Stomach (tissue), 9 donors: ENCODE measurements around the gene RNF32. TPM values are rescaled to one million over a fixed set of nuclear protein-coding genes. Genes with fewer than 3 reads are reported as not detected.
"Not testable (repeated sequence)": the region's sequence is repeated elsewhere in the genome, so short reads cannot be mapped to it uniquely, and the experiment has no call there.

Experiments used
- DNase-seq, 2 donors: peaks; one replicate each; pipeline versions ENCODE4 v3.0.0 to v3.0.0-alpha.2; 2013 to 2019
- H3K27ac ChIP-seq, 5 donors: fragments of 200-600 bp in 4 of 5; sonication (generic) in 4 of 5; one replicate each; pipeline ENCODE4 v1.5.1; 2013 to 2019; ENCODE audit warnings: mild to moderate bottlenecking in 1 of 5, moderate library complexity in 1 of 5
- H3K27me3 ChIP-seq, 3 donors: fragments of 200-600 bp; sonication (generic); one replicate each; pipeline ENCODE4 v1.5.1; 2017 to 2019; ENCODE audit warnings: mixed run types in 1 of 3
- H3K36me3 ChIP-seq, 4 donors: fragments of 200-600 bp; sonication (generic); 1 replicate in 3 of 4; 2 replicates in 1 of 4; pipeline ENCODE4 v1.5.1; 2016 to 2019
- H3K4me1 ChIP-seq, 4 donors: fragments of 200-600 bp; sonication (generic); one replicate each; pipeline ENCODE4 v1.5.1; 2016 to 2019
- H3K4me3 ChIP-seq, 4 donors: fragments of 200-600 bp; sonication (generic) in 3 of 4; one replicate each; pipeline ENCODE4 v1.5.1; 2016 to 2019; ENCODE audit warnings: mild to moderate bottlenecking in 1 of 4
- H3K9me3 ChIP-seq, 4 donors: fragments of 200-600 bp; sonication (generic); one replicate each; pipeline ENCODE4 v1.5.1; 2016 to 2019
- CTCF ChIP-seq, 7 experiments: fragments of 450-650 bp in 4 of 7; fragments of 200-600 bp in 3 of 7; sonication (generic) in 3 of 7; IDR thresholded peaks; one replicate each; pipeline ENCODE4 v1.5.1; 2016 to 2019; ENCODE audit warnings: antibody characterized with exemption in 7 of 7, control low read depth in 2 of 7, mild to moderate bottlenecking in 1 of 7
- EP300 ChIP-seq: sonication (generic); formaldehyde crosslinking; IDR thresholded peaks from one replicate; pipeline ENCODE4 v1.6.1; 2017; ENCODE audit warnings: antibody characterized with exemption
- POLR2A ChIP-seq, 4 donors: fragments of 450-650 bp; IDR thresholded peaks; one replicate each; pipeline ENCODE4 v1.6.1; 2016; ENCODE audit warnings: antibody characterized with exemption in 4 of 4, control low read depth in 2 of 4, mild to moderate bottlenecking in 1 of 4, moderate library complexity in 1 of 4
- POLR2AphosphoS5 ChIP-seq, 3 donors: sonication (generic); formaldehyde crosslinking; IDR thresholded peaks; one replicate each; pipeline ENCODE4 v1.6.1; 2016; ENCODE audit warnings: antibody characterized with exemption in 3 of 3
- WGBS, 5 donors: extraction: QIAGEN DNeasy Blood & Tissue Kit in 3 of 5; methylation state at CpG; one replicate each; pipeline versions ENCODE4 v1.1.5 to v1.1.7; 2013 to 2018; 5-methylcytosine and 5-hydroxymethylcytosine counted together
- intact Hi-C: fragments of 100-400 bp; cut with DNase I; formaldehyde crosslinking; loops from one replicate; pipeline ENCODE4 v1.15.1; 2023; ENCODE audit warnings: low total_unique reads
- polyA plus RNA-seq, 3 donors: library from polyadenylated mRNA; stranded (reverse); fragments of 200-250 nt; gene quantifications; one replicate each; pipeline ENCODE4 v1.2.3, GENCODE V29; 2013
- total RNA-seq, 5 donors: library from RNA; depleted of rRNA; stranded (reverse); fragments of >200 nt; gene quantifications; one replicate each; pipeline versions ENCODE4 v1.1.0 to v1.2.3, GENCODE V29; 2014 to 2016
- donor health status: healthy with polysubstance abuse.
- donor health status: Bipolar disorder and iron deficiency.
- donor health status: healthy.

RNF32 gene
- total and polyA plus RNA-seq, 8 donors, result 1.2 to 4.7 (median 2.4) TPM; not detected in 2

GRCh38 chr7:156629873-156630272, 10.7 kb upstream of the RNF32 start:
- H3K27me3 ChIP-seq, result no peaks in the 10 kb centered on the region
- DNase-seq, result no peak
- no peaks in the 10 kb centered on the region for H3K4me1 ChIP-seq
- TF ChIP-seq POLR2A (IDR thresholded peaks at IDR 0.05) (no peak), CTCF (IDR thresholded peaks at IDR 0.05) (no peak), EP300 (no peak), POLR2AphosphoS5 (IDR thresholded peaks at IDR 0.05) (no peak)
- no peaks in the 10 kb centered on the region for H3K36me3 ChIP-seq
- no peak overlapping the region for H3K27ac ChIP-seq
- H3K4me3 ChIP-seq, result no peak overlapping the region
- H3K9me3 ChIP-seq, result peaks cover 0 to 25% (median 14%) of the 10 kb centered on the region in 4 donors
- intact Hi-C loops, result no loop called here
- WGBS, 5 donors, result 76 to 100% (median 100%) methylated on average over 1 to 2 of the region's 2 CpGs

- Histone ChIP-seq H3K27ac (no peak overlapping the region), H3K27me3 (no peaks in the 10 kb centered on the region), H3K4me1 (peaks cover 0 to 13% (median 0%) of the 10 kb centered on the region in 4 donors), H3K36me3 (no peaks in the 10 kb centered on the region), H3K9me3 (peaks cover 0 to 12% (median 8%) of the 10 kb centered on the region in 4 donors), H3K4me3 (no peak overlapping the region)
- DNase-seq, result no peak
- intact Hi-C loops, result no loop called here
- TF ChIP-seq POLR2AphosphoS5 (IDR thresholded peaks at IDR 0.05) (no peak), CTCF (IDR thresholded peaks at IDR 0.05) (no peak), EP300 (no peak), POLR2A (IDR thresholded peaks at IDR 0.05) (no peak)
- WGBS, 5 donors, result 63 to 68% (median 66%) methylated on average over 3 of the region's 3 CpGs
Measured at GRCh38 chr7:156634117-156634516, 6.5 kb upstream of the RNF32 start.

GRCh38 chr7:156635529-156636385, 4.8 kb upstream of the RNF32 start:
- Histone ChIP-seq H3K27ac (no peak overlapping the region), H3K36me3 (no peaks in the 10 kb centered on the region), H3K4me1 (peaks cover 0 to 23% (median 11%) of the 10 kb centered on the region in 4 donors), H3K27me3 (no peaks in the 10 kb centered on the region), H3K9me3 (no peaks in the 10 kb centered on the region), H3K4me3 (no peak overlapping the region)
- WGBS, 5 donors, result 81 to 87% (median 83%) methylated on average over 7 of the region's 7 CpGs
- TF ChIP-seq CTCF (IDR thresholded peaks at IDR 0.05) (no peak), EP300 (no peak)
- DNase-seq, result no peak
- intact Hi-C loops, result no loop called here

- H3K27me3 ChIP-seq, DNase-seq, H3K9me3 ChIP-seq, intact Hi-C loops, H3K4me3 ChIP-seq, H3K36me3 ChIP-seq, H3K27ac ChIP-seq: not testable (repeated sequence)
- H3K4me1 ChIP-seq, result peaks cover 0 to 30% (median 14%) of the 10 kb centered on the region in 4 donors
- 92 to 99% (median 99%) methylated on average over 7 of the region's 7 CpGs for WGBS, 5 donors
Measured at GRCh38 chr7:156637093-156637492, 3.5 kb upstream of the RNF32 start.

- no peak for DNase-seq
- WGBS, 5 donors, result 96 to 97% (median 97%) methylated on average over 8 of the region's 8 CpGs
- no peak for TF ChIP-seq POLR2AphosphoS5 (IDR thresholded peaks at IDR 0.05)
- TF ChIP-seq POLR2A (IDR thresholded peaks at IDR 0.05), result no peak
- no peak for TF ChIP-seq CTCF (IDR thresholded peaks at IDR 0.05)
- no peak for TF ChIP-seq EP300
- Histone ChIP-seq H3K27ac (no peak overlapping the region), H3K9me3 (no peaks in the 10 kb centered on the region), H3K4me1 (peaks cover 0 to 30% (median 14%) of the 10 kb centered on the region in 4 donors), H3K4me3 (peak overlapping the region in 1 of 4 donors; percentile 7), H3K36me3 (no peaks in the 10 kb centered on the region), H3K27me3 (no peaks in the 10 kb centered on the region)
- intact Hi-C loops, result no loop called here
Measured at GRCh38 chr7:156638443-156639077, 2.0 kb upstream of the RNF32 start.
